MM.1S (cell line): Measurements from ENCODE around the gene LASP1.

ENCODE experiments used
- CTCF ChIP-seq: fragments of 300-600 bp; sonication (generic); IDR thresholded peaks from 2 replicates; pipeline ENCODE4 v1.5.1; 2016; ENCODE audit warnings: antibody characterized with exemption, low read length, mixed read lengths
- EZH2 ChIP-seq: fragments of 300-600 bp; sonication (generic); optimal IDR thresholded peaks from 2 replicates; pipeline ENCODE3; 2017; ENCODE audit warnings: low read depth, mild to moderate bottlenecking, antibody characterized with exemption, low read length, mixed read lengths

DNA sequence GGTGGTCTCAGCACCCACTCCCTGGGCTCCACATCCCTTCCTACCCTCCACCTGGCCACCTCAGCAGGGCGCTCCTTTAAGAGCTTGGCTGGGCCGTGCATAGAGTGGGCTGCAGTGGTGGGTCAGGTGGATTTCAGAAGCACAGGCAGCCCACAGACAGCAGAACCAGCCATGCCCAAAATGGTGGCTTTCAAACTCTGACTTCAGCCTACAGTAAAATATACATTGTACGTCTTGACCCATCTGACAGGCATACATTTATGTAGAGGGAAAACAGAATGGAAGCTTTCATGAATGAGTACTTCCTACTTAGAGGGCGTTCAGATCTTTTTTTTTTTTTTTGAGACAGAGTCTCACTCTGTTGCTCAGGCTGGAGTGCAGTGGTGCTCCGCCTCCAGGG, 29.6 kb downstream of the LASP1 start:
- TF ChIP-seq CTCF (no peak), EZH2 (no peak)
